Fibroblast of mammary gland (primary cell): ENCODE results near the gene ASIP.

Source experiments
- DNase-seq: peaks from one replicate; pipeline ENCODE4 v3.0.0-alpha.2; 2010; ENCODE audit warnings: low read depth
- H3K4me3 ChIP-seq: 2 replicates; pipeline ENCODE4 v1.5.1; 2011; ENCODE audit warnings: low read depth, mild to moderate bottlenecking, low read length, moderate library complexity; ENCODE audit not compliant: control insufficient read depth
- CTCF ChIP-seq: conservative IDR thresholded peaks from 2 replicates; pipeline ENCODE4 v1.5.1; 2011; ENCODE audit warnings: low read depth, low read length, inconsistent platforms; ENCODE audit not compliant: control insufficient read depth, insufficient read depth

The ASIP gene

GRCh38 chr20:34309691-34310090 lies 68.5 kb downstream of the ASIP start:
- no peak overlapping the region for H3K4me3 ChIP-seq
- TF ChIP-seq CTCF: no peak

GRCh38 chr20:34310481-34311117 lies 69.4 kb downstream of the ASIP start:
- no peak for DNase-seq
- H3K4me3 ChIP-seq: no peak overlapping the region
- no peak for TF ChIP-seq CTCF

More at GRCh38 chr20:34309691-34310090, 68.5 kb downstream of the ASIP start:
- DNase-seq: no peak

GRCh38 chr20:34311118-34312023 lies 70.1 kb downstream of the ASIP start:
- DNase-seq: peak; percentile 31
- H3K4me3 ChIP-seq: peak overlapping the region; percentile 16
- TF ChIP-seq CTCF: peak; percentile 16

GRCh38 chr20:34312024-34312460 lies 70.8 kb downstream of the ASIP start:
- H3K4me3 ChIP-seq: peak overlapping the region; percentile 16
- no peak for DNase-seq
- no peak for TF ChIP-seq CTCF

- H3K4me3 ChIP-seq: no peak overlapping the region
- peak; percentile 100 for TF ChIP-seq CTCF
- DNase-seq: peak; percentile 84
Observed at GRCh38 chr20:34312544-34313217, 71.5 kb downstream of the ASIP start.

- no peak for TF ChIP-seq CTCF
- no peak overlapping the region for H3K4me3 ChIP-seq
- DNase-seq: no peak
Observed at GRCh38 chr20:34315236-34315635, 74.0 kb downstream of the ASIP start.
